AG08395 (cell line): ENCODE measurements around the gene MT1F.
A peak's percentile ranks its signal among the peaks of the same experiment; 100 is the strongest.
"Not testable (repeated sequence)": the region's sequence is repeated elsewhere in the genome, so short reads cannot be mapped to it uniquely, and the experiment has no call there.

Source experiments
- DNase-seq: peaks from one replicate; pipeline ENCODE4 v3.0.0; 2012; ENCODE audit warnings: mixed read lengths, low spot score

MT1F gene

DNA sequence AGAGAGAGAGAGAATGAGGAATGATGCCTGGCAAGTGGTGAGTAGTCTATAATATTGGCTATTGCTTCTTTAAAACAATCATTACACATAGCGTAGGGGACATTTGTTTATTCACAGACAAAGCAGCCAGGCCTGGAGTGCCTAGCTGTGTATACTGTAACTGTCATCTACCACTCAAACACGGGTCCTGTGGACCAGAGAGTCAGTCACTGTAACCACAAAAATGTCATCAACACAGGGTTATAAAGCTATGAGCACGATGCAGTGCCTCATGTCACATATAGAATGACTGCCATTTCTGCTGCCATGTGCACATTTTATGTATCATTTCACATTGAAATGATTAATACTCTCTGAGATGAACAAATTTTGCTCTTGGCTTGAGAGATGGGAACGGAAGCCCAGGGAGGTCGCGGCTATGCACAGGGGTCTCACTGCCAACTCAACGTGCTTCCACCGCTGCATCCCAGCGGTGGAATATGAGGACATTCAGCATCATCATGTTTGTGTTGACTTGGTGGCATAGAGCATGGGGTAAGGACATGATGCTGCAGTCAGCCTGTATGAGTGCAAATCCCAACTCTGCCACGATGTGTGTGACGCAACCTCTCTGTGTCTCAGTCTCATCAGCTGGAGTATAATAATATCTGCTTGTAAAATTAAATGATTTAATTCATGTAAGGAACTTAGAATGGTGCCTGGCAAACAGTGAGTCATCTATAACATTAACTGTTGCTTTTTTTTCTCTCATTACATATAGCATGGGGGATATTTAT lies 15.2 kb downstream of the MT1F start:
- DNase-seq, result no peak

DNA sequence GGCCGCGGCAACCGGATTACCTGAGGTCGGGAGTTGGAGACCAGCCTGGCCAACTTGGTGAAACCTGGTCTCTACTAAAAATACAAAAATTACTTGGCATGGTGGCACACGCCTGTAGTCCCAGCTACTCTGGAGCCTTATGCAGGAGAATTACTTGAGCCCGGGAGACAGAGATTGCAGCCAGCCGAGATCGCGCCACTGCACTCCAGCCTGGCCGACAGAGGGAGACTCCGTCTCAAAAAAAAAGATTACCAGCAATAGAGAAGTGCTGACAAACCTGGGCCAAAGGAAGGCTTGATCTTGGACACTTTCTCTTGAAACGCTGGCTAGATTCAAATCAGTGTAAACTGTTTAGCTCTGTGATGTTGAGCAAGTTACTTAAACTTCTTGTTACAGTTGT lies 16.2 kb downstream of the MT1F start:
- DNase-seq, result no peak

- DNase-seq, result not testable (repeated sequence)
Observed at GRCh38 chr16:56674570-56674969, 16.8 kb downstream of the MT1F start.

DNA sequence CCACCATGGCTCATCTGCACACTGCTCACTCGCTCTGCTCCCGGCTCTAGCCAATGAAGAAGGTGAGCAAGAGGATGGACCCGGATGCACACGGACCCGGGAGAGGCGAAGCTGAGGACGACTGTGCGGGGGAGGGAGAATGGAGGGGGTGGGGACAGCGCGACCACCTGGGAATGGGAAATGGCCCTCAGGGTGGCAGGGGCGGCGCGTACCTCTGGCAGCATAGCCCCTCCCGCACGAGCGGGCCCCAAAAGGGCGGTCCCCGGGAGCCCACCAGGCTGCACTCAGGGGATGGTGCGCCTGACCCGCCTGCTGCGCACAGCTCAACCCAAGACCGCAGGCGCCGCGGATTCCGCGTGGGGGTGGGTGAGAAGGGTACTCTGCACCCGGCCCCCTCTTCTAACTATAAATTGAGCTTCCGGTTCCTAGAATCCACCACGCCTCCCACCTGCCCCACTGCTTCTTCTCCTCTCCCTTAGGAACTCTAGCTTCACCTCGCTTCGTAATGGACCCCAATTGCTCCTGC lies 18.0 kb downstream of the MT1F start:
- DNase-seq, result no peak

DNA sequence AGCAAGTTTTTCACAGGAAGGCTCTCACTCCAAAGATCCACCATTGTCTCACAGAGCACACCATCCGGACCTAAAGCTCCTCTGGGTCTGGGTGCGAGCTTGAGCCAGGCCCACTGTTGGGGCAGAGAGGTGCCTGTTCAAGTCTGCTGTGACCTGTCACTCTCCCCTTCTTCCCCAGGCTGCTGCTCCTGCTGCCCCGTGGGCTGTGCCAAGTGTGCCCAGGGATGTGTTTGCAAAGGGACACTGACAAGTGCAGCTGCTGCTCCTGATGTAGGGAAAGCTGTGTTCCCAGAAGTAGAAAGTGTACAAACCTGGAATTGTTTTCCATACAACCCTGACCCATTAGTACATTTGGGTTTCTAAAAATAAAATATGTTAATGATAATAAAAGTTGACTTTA lies 19.7 kb downstream of the MT1F start:
- no peak for DNase-seq

GRCh38 chr16:56679078-56679730 lies 21.4 kb downstream of the MT1F start:
- no peak for DNase-seq

DNA sequence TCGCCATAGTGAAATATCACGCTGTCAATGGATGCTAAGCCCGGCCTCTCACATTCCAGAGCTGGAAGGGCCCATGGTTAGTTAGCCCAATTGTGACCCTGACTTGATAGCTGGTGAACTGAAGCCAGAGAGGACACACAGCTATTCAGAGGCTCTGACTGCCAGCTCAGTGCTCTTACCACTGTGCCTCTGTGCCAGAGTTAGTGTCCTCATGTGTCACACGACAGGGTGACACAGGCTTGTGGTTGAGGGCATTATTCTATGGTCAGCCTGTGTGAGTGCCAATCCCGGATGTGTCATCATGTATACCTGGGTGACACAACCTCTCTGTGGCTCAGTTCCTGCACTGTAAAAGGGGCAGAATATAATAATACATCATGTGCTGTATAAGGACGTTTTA lies 22.1 kb downstream of the MT1F start:
- no peak for DNase-seq

DNA sequence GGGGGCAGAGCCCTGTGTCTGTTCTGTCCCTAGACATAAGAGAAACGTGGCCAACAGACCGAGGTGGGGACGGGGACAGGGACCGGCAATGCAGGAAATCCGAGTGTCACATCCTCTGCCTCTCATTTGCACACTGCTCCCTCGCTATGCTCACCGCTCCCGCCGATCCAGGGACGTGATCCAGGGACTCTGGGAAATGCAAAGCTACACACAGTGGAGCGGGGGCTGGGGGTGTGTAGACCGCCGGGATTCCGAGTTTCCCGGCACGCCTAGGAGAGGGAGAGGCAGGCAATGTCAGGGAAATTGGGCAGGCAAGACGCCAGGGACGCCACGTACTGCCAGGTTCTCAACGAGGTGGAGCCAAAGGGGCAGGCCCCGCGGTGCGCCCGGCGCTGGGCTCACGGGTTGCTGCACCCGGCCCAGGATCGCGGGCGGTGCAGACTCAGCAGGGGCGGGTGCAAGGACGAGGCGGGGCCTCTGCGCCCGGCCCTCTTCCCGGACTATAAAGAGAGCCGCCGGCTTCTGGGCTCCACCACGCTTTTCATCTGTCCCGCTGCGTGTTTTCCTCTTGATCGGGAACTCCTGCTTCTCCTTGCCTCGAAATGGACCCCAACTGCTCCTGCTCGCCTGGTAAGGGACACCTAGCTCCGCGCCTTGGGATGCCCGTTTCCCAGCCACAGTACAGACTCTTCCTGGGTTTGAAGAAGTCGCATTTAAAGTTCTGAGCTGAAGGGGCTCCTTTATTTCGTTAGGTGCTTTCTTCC lies 24.4 kb downstream of the MT1F start, which contains the start of gene MT1X:
MT1X (plus strand) TSS at position 532 of the 764 bp plus-strand sequence; CDS start at position 603, 71 bp downstream.
- DNase-seq, result peak; percentile 94

- DNase-seq, result no peak
Observed at GRCh38 chr16:56682703-56683397, 25.1 kb downstream of the MT1F start.

GRCh38 chr16:56683424-56684172 lies 25.8 kb downstream of the MT1F start:
- no peak for DNase-seq

GRCh38 chr16:56684256-56684925 lies 26.6 kb downstream of the MT1F start:
- no peak for DNase-seq

DNA sequence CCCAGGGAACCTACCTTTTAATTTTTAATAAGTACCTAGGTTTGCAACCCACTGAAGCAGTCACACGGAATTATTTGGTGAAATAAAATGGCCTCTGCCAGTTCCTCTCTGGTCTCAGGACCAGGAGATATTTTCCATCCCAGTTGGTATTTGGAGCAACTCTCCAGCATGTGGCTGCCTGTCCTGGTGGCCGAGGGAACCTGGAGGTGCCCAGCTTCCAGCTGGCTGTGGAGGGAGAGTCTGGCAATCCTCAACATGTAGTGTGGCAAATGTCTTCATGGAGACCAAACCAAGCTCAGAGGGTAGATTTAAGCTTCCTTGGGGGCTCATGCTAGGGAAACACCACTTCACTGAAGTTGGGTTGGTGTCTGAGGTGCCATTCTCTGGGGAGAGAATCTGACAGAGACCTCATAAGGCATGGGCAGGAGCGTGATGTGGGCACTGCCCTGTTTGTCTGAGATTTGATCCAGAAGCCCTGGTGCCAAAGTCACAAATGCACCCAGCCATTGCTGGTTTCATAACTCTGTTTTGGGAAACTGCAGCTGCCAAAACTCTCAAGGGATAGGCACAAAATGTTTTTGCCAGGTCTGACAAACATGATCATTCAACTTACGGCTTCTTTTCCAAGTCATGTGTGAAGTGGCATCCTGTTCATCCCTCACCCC lies 27.3 kb downstream of the MT1F start:
- DNase-seq, result no peak

- no peak for DNase-seq
Observed at GRCh38 chr16:56686758-56687157, 29.0 kb downstream of the MT1F start.

DNA sequence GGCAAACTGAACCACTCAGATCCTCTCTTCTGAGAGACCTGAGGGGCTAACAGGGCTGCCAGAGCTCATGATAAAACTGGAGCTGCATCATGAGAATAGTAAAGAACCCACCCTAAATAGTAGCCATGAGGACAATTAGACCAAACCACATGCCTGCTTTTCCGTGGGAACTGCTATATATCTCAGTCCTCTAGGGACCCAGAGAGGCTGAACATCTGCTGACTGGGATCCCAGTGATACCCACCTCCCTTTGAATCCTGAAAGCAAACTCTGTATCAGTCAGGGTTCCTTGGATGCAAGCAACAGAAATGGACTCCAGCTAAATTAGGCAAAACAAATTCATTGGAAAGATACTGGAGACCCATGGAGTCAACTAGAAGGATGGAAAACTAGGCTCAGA lies 31.0 kb downstream of the MT1F start:
- DNase-seq, result no peak

- DNase-seq, result no peak
Observed at GRCh38 chr16:56689171-56689570, 31.4 kb downstream of the MT1F start.

DNA sequence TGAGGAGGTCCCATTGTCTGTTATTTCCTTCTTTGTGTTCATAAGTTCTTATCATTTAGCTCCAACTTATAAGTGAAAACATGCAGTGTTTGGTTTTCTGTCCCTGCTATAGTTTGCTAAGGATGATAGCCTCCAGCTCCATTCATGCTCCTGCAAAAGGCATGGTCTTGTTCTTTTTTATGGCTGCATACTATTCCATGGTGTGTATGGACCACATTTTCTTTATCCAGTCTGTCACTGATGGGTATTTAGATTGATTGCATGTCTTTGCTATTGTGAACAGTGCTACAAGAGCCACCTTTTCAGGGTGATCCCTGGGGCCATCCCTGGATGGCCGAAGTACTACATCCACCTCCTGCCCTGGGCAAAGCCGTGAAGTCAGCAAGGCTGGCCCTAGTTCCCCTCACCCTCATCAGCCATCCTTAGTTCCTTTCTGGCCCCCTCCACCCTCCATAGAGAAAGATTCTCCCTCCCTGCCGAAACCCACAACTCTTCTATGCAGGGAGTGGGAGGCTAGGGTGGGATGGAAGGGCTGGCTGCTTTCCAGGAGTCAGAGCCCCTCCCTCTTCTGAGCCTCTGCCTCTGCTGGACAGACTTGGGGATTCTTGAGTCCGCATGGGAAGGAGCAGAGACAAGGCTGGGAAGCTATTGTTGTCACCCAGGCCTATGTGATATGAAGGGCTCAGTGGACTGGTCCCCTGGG lies 32.8 kb downstream of the MT1F start:
- DNase-seq, result no peak

DNA sequence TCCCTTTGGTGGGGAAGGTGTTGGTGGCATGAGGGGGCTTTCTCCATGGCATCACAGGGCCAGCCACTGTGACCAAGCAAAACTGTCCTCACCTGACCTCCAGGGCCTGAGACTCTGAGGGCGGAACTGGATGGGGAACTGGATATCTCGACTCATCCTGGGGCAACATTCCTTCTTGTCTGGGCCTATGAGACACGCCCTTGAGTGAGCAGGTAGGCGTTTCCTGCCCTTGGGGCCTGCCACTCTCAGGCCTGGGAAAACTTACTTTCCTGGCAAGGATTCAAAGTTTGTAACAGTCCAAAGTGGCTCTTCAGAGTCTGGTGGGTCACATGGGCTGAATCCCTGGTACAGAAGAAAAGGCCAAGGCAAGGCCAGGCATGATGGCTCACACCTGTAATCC lies 34.1 kb downstream of the MT1F start:
- DNase-seq, result peak; percentile 14

DNA sequence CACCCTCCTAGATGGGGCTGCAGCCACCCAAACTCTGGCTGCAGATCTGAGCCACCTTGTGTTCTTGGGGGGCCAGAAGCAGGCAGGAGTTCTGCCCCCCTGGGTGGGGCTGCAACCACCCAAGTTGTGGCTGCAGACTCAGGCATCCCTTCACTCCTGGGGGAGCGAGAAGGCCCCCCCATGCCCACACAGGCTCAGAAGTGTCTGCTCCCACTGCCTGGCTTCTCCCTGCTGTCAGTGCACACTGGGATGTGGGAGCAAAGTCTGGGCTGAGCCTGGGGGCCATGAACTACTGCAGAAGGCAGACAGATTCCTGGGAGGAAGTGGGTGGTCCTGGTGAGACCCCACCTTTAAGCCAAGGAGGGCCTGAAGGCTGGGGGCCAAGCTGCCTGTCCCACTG lies 37.5 kb downstream of the MT1F start:
- DNase-seq, result no peak

DNA sequence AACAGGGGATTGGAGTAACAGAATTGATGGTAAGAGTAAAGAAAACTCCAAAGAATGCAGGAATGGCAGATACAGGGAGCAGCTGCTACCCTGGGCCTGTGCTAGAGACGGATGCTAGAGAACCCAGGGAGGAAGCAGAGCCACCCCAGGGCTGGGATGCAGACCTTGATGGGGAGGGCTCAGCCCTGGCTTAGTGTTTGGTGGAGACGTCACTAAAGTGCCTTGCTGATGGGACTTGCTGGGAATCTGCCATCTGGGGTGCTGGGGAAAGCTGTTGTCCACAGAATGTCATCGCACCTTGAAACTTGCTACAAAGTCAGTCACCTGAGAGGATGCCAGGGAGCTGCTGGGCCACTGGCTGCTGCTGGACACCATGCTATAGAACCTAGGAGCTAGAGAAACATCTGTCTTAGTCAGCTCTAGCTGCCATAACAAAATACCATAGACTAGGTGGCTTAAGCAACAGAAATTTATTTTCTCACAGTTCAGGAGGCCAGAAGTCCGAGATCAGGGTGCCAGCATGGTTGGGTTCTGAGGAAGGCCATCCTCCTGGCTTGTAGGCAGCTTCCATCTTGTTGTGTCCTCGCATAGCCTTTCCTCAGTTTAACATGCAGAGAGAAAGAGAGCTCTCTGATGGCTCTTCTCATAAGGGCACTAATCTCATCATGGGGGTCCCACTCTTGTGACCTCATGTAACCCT lies 39.8 kb downstream of the MT1F start:
- DNase-seq, result no peak
